HEK293 (cell line): Measurements from ENCODE around the gene KCNQ1.

Experiments used
- CTCF ChIA-PET: fragments of 350-600 bp; formaldehyde crosslinking; extraction: SDS; loops from one replicate; lab custom pipeline; 2021; ENCODE audit warnings: antibody characterized with exemption; lab: Yijun Ruan, JAX
- POLR2A ChIA-PET: fragments of 300-600 bp; formaldehyde crosslinking; extraction: SDS; loops from one replicate; lab custom pipeline; 2020; ENCODE audit warnings: antibody characterized with exemption, inconsistent platforms; lab: Yijun Ruan, JAX
- H3K27ac ChIP-seq: fragments of 200-500 bp; sonication (Bioruptor generic); 2 replicates; pipeline ENCODE4 v1.5.1; 2014; ENCODE audit warnings: low read depth, low read length, control low read depth, inconsistent platforms; ENCODE audit errors: extremely low read depth
- H3K36me3 ChIP-seq, 2 experiments: fragments of 200-500 bp in 1 of 2; sonication (Bioruptor generic) in 1 of 2; 1 replicate in 1 of 2; 2 replicates in 1 of 2; pipeline ENCODE4 v1.5.1; 2014 to 2017; ENCODE audit warnings: inconsistent platforms in 2 of 2, low read length in 2 of 2; ENCODE audit not compliant: control insufficient read depth in 2 of 2, insufficient read depth in 1 of 2
- H3K4me1 ChIP-seq: fragments of 200-500 bp; sonication (Bioruptor generic); 2 replicates; pipeline ENCODE4 v1.5.1; 2014; ENCODE audit warnings: mild to moderate bottlenecking, low read length, inconsistent platforms; ENCODE audit not compliant: control insufficient read depth, insufficient read depth
- H3K4me3 ChIP-seq: 2 replicates; pipeline ENCODE4 v1.5.1; 2011; ENCODE audit warnings: low read depth, mild to moderate bottlenecking, control low read depth, low read length, moderate library complexity
- H3K9me3 ChIP-seq: fragments of 200-500 bp; sonication (Bioruptor generic); 2 replicates; pipeline ENCODE4 v1.5.1; 2014; ENCODE audit warnings: low read depth, low read length, inconsistent platforms; ENCODE audit not compliant: control insufficient read depth, insufficient read depth
- ELK4 ChIP-seq: IDR thresholded peaks from 2 replicates; pipeline ENCODE4 v1.6.1; 2011; ENCODE audit warnings: mild to moderate bottlenecking, low read depth, low read length, borderline replicate concordance
- HIC1 ChIP-seq: fragments of 450-650 bp; formaldehyde crosslinking; IDR thresholded peaks from 2 replicates; pipeline ENCODE4 v1.5.1; 2016; ENCODE audit warnings: missing biosample characterization, missing genetic modification characterization
- KLF10 ChIP-seq: fragments of 450-650 bp; IDR thresholded peaks from 2 replicates; pipeline ENCODE4 v1.5.1; 2018; ENCODE audit warnings: missing biosample characterization, mild to moderate bottlenecking, missing genetic modification characterization
- PRDM2 ChIP-seq: fragments of 450-650 bp; formaldehyde crosslinking; IDR thresholded peaks from 2 replicates; pipeline ENCODE4 v1.5.1; 2016; ENCODE audit warnings: missing biosample characterization, missing genetic modification characterization, borderline replicate concordance
- SCRT2 ChIP-seq: fragments of 450-650 bp; formaldehyde crosslinking; IDR thresholded peaks from 2 replicates; pipeline ENCODE4 v1.5.1; 2016; ENCODE audit warnings: missing biosample characterization, missing genetic modification characterization
- ZBTB1 ChIP-seq: fragments of 450-650 bp; formaldehyde crosslinking; IDR thresholded peaks from 2 replicates; pipeline ENCODE4 v1.5.1; 2016; ENCODE audit warnings: missing biosample characterization, missing genetic modification characterization
- ZIC2 ChIP-seq: fragments of 450-650 bp; formaldehyde crosslinking; IDR thresholded peaks from 2 replicates; pipeline ENCODE4 v1.5.1; 2016; ENCODE audit warnings: missing biosample characterization, missing genetic modification characterization
- ZNF169 ChIP-seq: fragments of 450-650 bp; formaldehyde crosslinking; IDR thresholded peaks from 2 replicates; pipeline ENCODE4 v1.5.1; 2016; ENCODE audit warnings: missing biosample characterization, missing genetic modification characterization
- ZNF211 ChIP-seq: fragments of 450-650 bp; formaldehyde crosslinking; IDR thresholded peaks from 2 replicates; pipeline ENCODE4 v1.5.1; 2016; ENCODE audit warnings: low read depth, missing biosample characterization, missing genetic modification characterization
- ZNF311 ChIP-seq: fragments of 450-650 bp; formaldehyde crosslinking; IDR thresholded peaks from 2 replicates; pipeline ENCODE4 v1.5.1; 2017; ENCODE audit warnings: missing biosample characterization, missing genetic modification characterization, borderline replicate concordance
- ZNF423 ChIP-seq: fragments of 450-650 bp; formaldehyde crosslinking; IDR thresholded peaks from 2 replicates; pipeline ENCODE4 v1.5.1; 2016; ENCODE audit warnings: missing biosample characterization, missing genetic modification characterization
- ZNF521 ChIP-seq: fragments of 450-650 bp; formaldehyde crosslinking; IDR thresholded peaks from 2 replicates; pipeline ENCODE4 v1.5.1; 2017; ENCODE audit warnings: missing biosample characterization, mild to moderate bottlenecking, missing genetic modification characterization
- ZNF555 ChIP-seq: fragments of 450-650 bp; formaldehyde crosslinking; conservative IDR thresholded peaks from 2 replicates; pipeline ENCODE4 v1.5.1; 2017; ENCODE audit warnings: missing biosample characterization, mild to moderate bottlenecking, missing genetic modification characterization, inconsistent platforms
- ZNF560 ChIP-seq: fragments of 450-650 bp; formaldehyde crosslinking; IDR thresholded peaks from 2 replicates; pipeline ENCODE4 v1.5.1; 2017; ENCODE audit warnings: missing biosample characterization, missing genetic modification characterization, borderline replicate concordance
- ZNF639 ChIP-seq: fragments of 450-650 bp; formaldehyde crosslinking; IDR thresholded peaks from 2 replicates; pipeline ENCODE4 v1.5.1; 2016; ENCODE audit warnings: missing biosample characterization, missing genetic modification characterization
- ZNF670 ChIP-seq: fragments of 450-650 bp; formaldehyde crosslinking; IDR thresholded peaks from 2 replicates; pipeline ENCODE4 v1.5.1; 2016; ENCODE audit warnings: missing biosample characterization, missing genetic modification characterization, low read depth
- ZNF701 ChIP-seq: fragments of 450-650 bp; formaldehyde crosslinking; IDR thresholded peaks from 2 replicates; pipeline ENCODE4 v1.5.1; 2016; ENCODE audit warnings: missing biosample characterization, missing genetic modification characterization
- ZNF792 ChIP-seq: fragments of 450-650 bp; formaldehyde crosslinking; IDR thresholded peaks from 2 replicates; pipeline ENCODE4 v1.5.1; 2016; ENCODE audit warnings: missing biosample characterization, missing genetic modification characterization

The KCNQ1 gene

GRCh38 chr11:2843551-2843950 is 398.7 kb downstream of the KCNQ1 start (continued):
- TF ChIP-seq HIC1 (tag by site-specific recombination) (no peak), ZNF701 (tag by site-specific recombination) (no peak), ZNF311 (tag by site-specific recombination) (no peak), ELK4 (no peak)

- Histone ChIP-seq H3K4me3 (no peak overlapping the region), H3K4me1 (no peaks in the 10 kb centered on the region), H3K27ac (no peak overlapping the region), H3K9me3 (no peaks in the 10 kb centered on the region), H3K36me3 (no peaks in the 10 kb centered on the region)
- ChIA-PET POLR2A (no interaction called here), CTCF (interaction anchor here (0.7 kb wide), 1 partner anchor 40 kb away, joined by 3 read pairs; no protein-coding TSS in a partner anchor)
- TF ChIP-seq ZNF211 (tag by site-specific recombination): no peak
- TF ChIP-seq SCRT2 (tag by site-specific recombination): peak; percentile 84
- TF ChIP-seq ZIC2: peak; percentile 66
Observed at GRCh38 chr11:2844116-2844842, 399.5 kb downstream of the KCNQ1 start.

GRCh38 chr11:2844996-2845395 is 400.2 kb downstream of the KCNQ1 start:
- no peak overlapping the region for H3K4me3 ChIP-seq
- no peaks in the 10 kb centered on the region for H3K36me3 ChIP-seq
- ChIA-PET CTCF (interaction anchor here (0.7 kb wide), 1 partner anchor 40 kb away, joined by 3 read pairs; no protein-coding TSS in a partner anchor), POLR2A (no interaction called here)
- H3K27ac ChIP-seq: no peak overlapping the region
- no peaks in the 10 kb centered on the region for H3K9me3 ChIP-seq
- H3K4me1 ChIP-seq: no peaks in the 10 kb centered on the region
- no peak for TF ChIP-seq ZNF555
- TF ChIP-seq KLF10 (tag by site-specific recombination): no peak
- TF ChIP-seq ZNF423 (tag by site-specific recombination): no peak
- TF ChIP-seq ZNF169 (tag by site-specific recombination): no peak
- TF ChIP-seq ZNF792: no peak
- TF ChIP-seq ZNF560 (tag by site-specific recombination): no peak
- TF ChIP-seq ZBTB1: no peak
- no peak for TF ChIP-seq ZNF521 (tag by site-specific recombination)
- no peak for TF ChIP-seq ZNF670 (tag by site-specific recombination)
- no peak for TF ChIP-seq PRDM2
- no peak for TF ChIP-seq ZNF639 (tag by site-specific recombination)
